IPS DF 4.7 (cell line): ENCODE results near the gene ADGRB3.

Experiments
- DNase-seq: peaks from one replicate; pipeline ENCODE4 v3.0.0-alpha.2; 2013; ENCODE audit warnings: low spot score; ENCODE audit errors: extremely low read depth

ADGRB3 gene

GRCh38 chr6:68634726-68635411 is at the start of gene ADGRB3:
Gene ADGRB3 (plus strand): TSS chr6:68635282. CDS start chr6:68638676, 3,394 bp downstream.
- no peak for DNase-seq

- no peak for DNase-seq
These were observed 41.5 kb upstream of the ADGRB3 start for GRCh38 chr6:68593558-68593957.

DNA sequence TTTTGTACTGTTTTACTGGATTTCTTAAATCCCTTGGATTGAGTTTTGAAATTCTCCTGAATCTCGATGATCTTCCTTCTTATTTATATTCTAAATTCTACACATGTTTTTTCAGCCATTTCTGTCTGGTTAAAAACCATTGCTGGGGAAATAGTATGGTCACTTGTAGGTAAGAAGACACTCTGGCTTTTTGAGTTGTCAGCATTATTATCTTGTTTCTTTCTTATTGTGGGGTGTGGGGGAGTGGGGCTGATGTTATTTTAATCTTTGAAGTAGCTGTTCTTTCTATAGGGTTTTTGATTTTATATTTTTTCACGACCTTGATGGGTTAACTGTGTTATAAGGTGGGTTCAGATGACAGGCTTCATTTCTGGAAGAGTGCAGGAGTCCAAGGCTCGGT is 37.4 kb upstream of the ADGRB3 start:
- no peak for DNase-seq

DNA sequence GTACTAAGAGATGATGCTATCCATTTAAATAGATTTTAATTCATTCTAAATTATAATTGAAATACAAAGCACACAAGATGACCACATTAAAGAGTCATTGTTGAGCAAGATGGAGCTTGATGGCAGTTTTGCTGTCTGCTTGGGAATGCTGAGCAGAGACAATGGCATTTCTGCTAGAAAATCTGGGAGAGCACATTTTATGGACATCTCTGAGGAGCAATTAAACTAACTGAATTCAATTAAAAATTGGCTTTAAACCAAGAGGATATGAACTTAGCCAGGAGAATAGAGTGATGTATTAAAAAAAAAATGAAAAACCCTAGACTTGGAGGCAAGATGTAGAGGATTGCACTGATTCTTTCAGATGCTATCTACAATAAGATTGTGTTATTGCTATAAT is 19.1 kb upstream of the ADGRB3 start:
- no peak for DNase-seq

- DNase-seq: no peak
These were observed 9.1 kb upstream of the ADGRB3 start for GRCh38 chr6:68625998-68626397.

DNA sequence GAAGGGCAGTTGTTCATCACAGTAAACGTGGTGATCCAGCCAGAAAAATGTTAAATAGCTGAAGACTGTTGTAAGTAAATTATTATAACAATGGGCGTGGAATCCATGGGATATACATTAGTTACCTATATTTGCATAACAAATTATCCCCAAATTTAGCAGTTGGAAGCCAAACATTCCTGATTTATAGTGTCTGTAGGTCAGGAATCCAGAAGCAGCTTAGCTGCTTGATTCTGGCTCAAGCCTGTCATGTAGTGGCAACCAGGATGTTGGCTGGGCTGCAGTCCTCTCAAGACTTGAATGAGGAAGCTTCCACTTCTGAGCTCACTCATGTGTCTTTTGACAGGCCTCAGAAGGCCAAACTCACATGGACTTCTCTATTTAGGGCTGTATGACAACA is 6.9 kb upstream of the ADGRB3 start:
- DNase-seq: no peak

GRCh38 chr6:68632734-68633133 is 2.3 kb upstream of the ADGRB3 start:
- no peak for DNase-seq

GRCh38 chr6:68633281-68633971 is 1.7 kb upstream of the ADGRB3 start:
- no peak for DNase-seq

- no peak for DNase-seq
These were observed 933 bp upstream of the ADGRB3 start for GRCh38 chr6:68633972-68634725.

DNA sequence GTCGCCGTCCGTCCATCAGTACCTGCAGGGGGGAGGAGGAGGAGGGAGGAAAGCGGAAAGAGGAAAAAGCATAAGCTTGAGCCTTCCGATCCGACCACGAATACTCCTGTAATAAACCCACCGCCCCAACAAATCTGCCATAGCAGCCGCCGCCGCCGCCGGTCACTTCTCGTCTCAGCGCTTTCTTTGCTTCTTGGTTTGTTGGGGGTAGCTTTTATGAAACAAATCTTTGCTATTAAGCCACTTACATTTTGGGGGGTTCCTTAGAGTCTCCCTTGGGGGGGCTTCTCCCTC is 277 bp downstream of the ADGRB3 start:
- DNase-seq: no peak

GRCh38 chr6:68635706-68636513 is 828 bp downstream of the ADGRB3 start:
- no peak for DNase-seq

DNA sequence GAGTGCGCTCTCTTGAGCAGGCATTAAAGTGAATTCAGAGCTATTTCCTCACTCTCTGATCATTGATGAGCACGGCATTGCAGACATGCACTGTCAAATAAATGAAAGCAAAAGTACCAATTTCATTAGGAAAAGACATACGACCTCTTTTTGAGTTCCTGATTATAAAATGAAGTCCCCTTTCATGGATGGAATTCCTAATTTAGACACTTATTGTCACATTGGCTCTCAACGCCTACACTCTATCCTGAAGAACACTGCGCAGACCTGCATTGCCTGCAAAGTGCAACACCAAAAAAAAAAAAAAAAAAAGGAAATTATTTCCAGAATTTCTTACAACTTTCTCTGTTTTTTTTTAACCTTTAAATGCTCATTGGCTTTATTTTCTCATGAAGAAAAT is 1.6 kb downstream of the ADGRB3 start:
- DNase-seq: no peak

DNA sequence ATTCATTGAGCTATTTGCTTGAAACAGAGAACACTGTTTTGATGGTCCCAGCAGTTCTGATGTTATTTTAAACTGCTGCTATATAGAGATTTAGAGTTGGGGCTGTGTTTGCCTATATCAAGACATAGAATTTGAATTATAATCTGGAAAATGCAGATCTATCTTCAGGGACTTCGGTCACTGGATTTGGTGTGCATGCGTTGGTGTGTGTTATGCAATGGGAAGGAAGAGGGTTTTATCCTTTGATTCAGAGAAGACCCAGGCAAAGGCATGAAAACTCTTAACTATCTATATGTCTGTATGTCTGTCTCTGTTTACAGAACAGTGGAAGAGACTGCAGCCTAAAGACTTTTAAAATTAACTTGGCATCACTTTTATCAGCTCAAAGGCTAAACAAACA is 2.0 kb downstream of the ADGRB3 start:
- no peak for DNase-seq

DNA sequence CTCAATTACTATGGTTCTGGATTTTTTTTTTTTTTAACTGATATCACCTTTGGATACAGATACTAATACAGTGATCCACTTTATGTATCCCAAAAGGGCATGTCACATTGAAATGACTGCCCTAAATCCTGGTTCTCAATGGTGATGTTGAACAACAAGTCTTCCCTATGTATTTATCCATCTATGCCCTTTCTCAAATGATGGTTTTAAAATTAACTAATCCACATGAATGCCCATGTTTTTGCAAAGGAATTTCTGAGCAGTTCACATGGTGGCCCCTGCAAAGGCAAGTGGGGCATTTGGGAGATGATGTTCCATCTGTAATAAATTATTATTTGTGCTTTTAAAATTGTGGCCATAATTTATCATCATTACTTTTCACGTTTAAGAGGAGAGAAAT is 2.7 kb downstream of the ADGRB3 start:
- DNase-seq: no peak

DNA sequence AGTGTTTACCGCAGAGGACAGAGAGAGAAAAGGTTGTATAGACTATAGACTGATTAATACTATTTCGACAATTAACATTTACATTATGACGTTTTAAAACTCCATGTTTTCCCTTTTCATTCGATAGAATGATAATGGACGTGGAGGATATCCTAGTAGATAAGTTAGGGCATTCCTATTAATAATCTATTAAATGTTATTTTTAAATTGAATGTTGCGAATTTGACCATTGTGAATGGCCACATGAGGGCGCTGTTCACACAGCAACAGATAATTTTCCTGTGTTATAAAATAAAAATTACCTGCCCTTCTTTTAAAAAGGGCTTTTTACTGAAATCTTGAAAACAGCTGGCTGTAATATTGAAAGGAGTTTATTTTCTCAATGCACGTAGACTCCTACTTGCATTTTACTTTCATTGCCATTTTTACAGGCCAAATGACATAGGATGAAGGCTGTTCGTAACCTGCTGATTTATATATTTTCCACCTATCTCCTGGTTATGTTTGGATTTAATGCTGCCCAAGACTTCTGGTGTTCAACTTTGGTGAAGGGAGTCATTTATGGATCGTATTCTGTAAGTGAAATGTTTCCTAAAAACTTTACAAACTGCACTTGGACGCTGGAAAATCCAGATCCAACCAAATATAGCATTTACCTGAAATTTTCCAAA is 3.3 kb downstream of the ADGRB3 start:
- DNase-seq: no peak

DNA sequence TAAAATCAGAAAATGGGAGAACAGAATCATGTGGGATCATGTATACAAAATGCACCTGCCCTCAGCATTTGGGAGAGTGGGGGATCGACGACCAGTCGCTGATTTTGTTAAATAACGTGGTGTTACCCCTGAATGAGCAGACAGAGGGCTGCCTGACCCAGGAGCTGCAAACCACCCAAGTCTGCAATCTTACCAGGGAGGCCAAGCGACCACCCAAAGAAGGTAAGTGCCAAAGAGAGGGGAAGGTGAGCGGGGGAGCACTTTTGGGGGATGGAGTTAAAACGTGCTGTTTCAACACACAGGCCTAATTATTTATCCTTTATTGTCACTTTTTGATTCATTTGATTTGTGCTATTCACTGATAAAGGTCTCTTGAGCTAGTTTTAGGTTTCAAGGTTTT is 4.1 kb downstream of the ADGRB3 start:
- DNase-seq: no peak

- no peak for DNase-seq
These were observed 4.9 kb downstream of the ADGRB3 start for GRCh38 chr6:68639826-68640490.

DNA sequence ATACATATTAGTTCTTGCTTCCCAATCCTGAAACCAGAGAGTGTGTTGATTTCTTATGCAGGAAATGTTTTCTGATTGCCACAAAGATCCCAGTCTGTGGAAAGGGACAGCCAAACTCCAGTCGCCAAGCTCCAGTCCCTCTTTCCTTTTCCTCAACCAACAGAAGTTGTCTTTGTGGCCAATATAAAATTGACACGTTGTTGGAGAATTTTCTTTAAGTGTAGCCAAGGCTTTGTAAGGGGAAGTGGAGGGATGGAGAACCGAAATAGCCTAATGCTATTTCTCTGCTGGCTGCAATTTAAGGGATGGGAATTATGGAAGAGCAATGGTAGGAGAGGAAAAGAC is 5.4 kb downstream of the ADGRB3 start:
- no peak for DNase-seq

DNA sequence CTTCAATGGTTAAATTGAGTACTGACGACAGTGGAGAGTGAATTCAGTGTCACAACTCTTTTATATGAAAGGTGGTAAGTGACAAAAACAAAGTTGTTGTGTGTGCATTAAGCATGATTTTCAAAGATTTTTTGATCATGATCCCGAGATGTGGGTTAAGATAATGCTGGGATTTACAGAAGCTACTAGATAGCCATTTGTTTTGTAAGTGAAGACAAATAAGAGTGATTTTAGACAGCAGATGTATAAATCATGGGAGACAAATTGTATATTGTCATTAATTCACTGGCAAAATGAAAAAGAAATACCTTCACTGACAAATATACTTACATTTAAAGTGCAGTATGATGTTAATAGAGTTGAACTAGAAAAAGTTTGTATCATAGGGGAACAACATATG is 6.1 kb downstream of the ADGRB3 start:
- DNase-seq: no peak

DNA sequence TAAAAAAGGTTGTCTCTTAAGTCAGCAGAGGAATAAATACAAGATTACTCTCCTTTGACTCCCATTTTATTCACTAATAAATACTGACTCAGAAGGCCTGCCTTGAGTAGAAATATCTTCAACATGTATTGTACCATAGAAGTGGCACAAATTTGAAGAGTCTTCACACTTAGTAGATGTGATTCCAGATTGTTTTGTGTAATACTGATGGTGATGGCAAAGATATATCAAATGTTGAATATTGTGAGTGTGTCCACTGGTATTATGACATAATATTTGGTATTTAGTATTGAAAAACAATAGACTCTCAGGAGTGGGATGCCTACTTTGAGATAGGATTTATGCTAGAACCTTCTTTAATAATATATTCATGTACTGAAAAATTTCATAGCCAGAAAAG is 7.0 kb downstream of the ADGRB3 start:
- no peak for DNase-seq

DNA sequence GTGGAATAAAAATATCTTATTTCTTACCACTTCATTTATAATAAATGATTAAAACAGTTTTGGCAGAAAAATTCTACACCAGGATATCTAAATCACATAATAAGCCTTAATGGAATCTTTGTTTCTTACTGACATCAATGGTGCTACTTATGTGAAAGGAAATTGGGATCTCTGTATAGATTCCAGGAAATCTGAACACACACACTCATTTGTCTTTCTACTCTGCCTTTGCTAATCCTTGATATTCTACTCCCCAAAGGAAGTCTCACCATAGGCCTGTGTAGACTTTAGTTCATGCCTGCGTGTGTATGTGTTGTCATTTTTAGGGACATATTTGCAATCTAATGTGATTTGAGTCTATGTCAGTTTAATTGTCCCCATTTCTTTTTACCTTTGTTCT is 7.9 kb downstream of the ADGRB3 start:
- no peak for DNase-seq
